GM12878 (cell line): Measurements from ENCODE around the gene FBXL16.

Source experiments
- ATF3 ChIP-seq: IDR thresholded peaks from 2 replicates; pipeline ENCODE4 v1.6.1; 2011; ENCODE audit warnings: low read depth, mild to moderate bottlenecking, low read length, moderate library complexity, borderline replicate concordance; ENCODE audit errors: extremely low read depth
- CEBPB ChIP-seq, 2 experiments: fragments of 150-350 bp in 1 of 2; IDR thresholded peaks; 2 replicates each; pipeline ENCODE4 v1.6.1; 2012 to 2014; ENCODE audit warnings: low read depth in 2 of 2, low read length in 2 of 2, borderline replicate concordance in 1 of 2, inconsistent platforms in 1 of 2
- EZH2 ChIP-seq: IDR thresholded peaks from 2 replicates; pipeline ENCODE4 v1.6.1; 2012; ENCODE audit warnings: low read depth, mild to moderate bottlenecking, control low read depth, inconsistent platforms, low read length, borderline replicate concordance; ENCODE audit not compliant: control insufficient read depth
- JUND ChIP-seq: IDR thresholded peaks from 2 replicates; pipeline ENCODE4 v1.6.1; 2012; ENCODE audit warnings: low read depth, mild to moderate bottlenecking, low read length, improper control_type of control experiment, moderate library complexity
- POLR2A ChIP-seq: IDR thresholded peaks from 2 replicates; pipeline ENCODE4 v1.6.1; 2011; ENCODE audit warnings: low read depth, mild to moderate bottlenecking, low read length
- SIN3A ChIP-seq: IDR thresholded peaks from 2 replicates; pipeline ENCODE4 v1.6.1; 2012; ENCODE audit warnings: low read depth, low read length, improper control_type of control experiment
- YY1 ChIP-seq: IDR thresholded peaks from 2 replicates; pipeline ENCODE4 v1.6.1; 2011; ENCODE audit warnings: low read depth, mild to moderate bottlenecking, low read length
- ZBTB33 ChIP-seq: fragments of 450-650 bp; IDR thresholded peaks from 2 replicates; pipeline ENCODE4 v1.6.1; 2017; ENCODE audit warnings: mild to moderate bottlenecking
- TF ChIP-seq, protein P1 (sequence below): fragments of 450-650 bp; formaldehyde crosslinking; IDR thresholded peaks from 2 replicates; pipeline ENCODE4 v1.5.0; 2022; ENCODE audit warnings: mild to moderate bottlenecking, missing genetic modification characterization
- TF ChIP-seq, protein P2 (sequence below), 3 experiments: IDR thresholded peaks in 2 of 3; conservative IDR thresholded peaks in 1 of 3; 2 replicates each; pipeline ENCODE4 v1.5.1; 2011; ENCODE audit warnings: low read depth in 3 of 3, low read length in 3 of 3, mild to moderate bottlenecking in 3 of 3, control low read depth in 2 of 3, moderate library complexity in 2 of 3, inconsistent platforms in 1 of 3, mixed read lengths in 1 of 3; ENCODE audit not compliant: control insufficient read depth in 2 of 3, insufficient read depth in 1 of 3; ENCODE audit errors: extremely low read depth in 1 of 3

GRCh38 chr16:725463-726187 lies 20.0 kb upstream of the FBXL16 start:
- TF ChIP-seq YY1: no peak
- no peak for TF ChIP-seq ATF3
- TF ChIP-seq, protein P1, sequence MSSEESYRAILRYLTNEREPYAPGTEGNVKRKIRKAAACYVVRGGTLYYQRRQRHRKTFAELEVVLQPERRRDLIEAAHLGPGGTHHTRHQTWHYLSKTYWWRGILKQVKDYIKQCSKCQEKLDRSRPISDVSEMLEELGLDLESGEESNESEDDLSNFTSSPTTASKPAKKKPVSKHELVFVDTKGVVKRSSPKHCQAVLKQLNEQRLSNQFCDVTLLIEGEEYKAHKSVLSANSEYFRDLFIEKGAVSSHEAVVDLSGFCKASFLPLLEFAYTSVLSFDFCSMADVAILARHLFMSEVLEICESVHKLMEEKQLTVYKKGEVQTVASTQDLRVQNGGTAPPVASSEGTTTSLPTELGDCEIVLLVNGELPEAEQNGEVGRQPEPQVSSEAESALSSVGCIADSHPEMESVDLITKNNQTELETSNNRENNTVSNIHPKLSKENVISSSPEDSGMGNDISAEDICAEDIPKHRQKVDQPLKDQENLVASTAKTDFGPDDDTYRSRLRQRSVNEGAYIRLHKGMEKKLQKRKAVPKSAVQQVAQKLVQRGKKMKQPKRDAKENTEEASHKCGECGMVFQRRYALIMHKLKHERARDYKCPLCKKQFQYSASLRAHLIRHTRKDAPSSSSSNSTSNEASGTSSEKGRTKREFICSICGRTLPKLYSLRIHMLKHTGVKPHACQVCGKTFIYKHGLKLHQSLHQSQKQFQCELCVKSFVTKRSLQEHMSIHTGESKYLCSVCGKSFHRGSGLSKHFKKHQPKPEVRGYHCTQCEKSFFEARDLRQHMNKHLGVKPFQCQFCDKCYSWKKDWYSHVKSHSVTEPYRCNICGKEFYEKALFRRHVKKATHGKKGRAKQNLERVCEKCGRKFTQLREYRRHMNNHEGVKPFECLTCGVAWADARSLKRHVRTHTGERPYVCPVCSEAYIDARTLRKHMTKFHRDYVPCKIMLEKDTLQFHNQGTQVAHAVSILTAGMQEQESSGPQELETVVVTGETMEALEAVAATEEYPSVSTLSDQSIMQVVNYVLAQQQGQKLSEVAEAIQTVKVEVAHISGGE (CRISPR knock-in tag): no peak
- TF ChIP-seq, protein P2, sequence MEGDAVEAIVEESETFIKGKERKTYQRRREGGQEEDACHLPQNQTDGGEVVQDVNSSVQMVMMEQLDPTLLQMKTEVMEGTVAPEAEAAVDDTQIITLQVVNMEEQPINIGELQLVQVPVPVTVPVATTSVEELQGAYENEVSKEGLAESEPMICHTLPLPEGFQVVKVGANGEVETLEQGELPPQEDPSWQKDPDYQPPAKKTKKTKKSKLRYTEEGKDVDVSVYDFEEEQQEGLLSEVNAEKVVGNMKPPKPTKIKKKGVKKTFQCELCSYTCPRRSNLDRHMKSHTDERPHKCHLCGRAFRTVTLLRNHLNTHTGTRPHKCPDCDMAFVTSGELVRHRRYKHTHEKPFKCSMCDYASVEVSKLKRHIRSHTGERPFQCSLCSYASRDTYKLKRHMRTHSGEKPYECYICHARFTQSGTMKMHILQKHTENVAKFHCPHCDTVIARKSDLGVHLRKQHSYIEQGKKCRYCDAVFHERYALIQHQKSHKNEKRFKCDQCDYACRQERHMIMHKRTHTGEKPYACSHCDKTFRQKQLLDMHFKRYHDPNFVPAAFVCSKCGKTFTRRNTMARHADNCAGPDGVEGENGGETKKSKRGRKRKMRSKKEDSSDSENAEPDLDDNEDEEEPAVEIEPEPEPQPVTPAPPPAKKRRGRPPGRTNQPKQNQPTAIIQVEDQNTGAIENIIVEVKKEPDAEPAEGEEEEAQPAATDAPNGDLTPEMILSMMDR (IDR thresholded peaks at IDR 0.05 in 2 of 3, conservative IDR thresholded peaks at IDR 0.05 in 1 of 3; ENCODE audit: control insufficient read depth in 2 of 3, extremely low read depth in 1 of 3, insufficient read depth in 1 of 3, low read depth in 3 of 3, low read length in 3 of 3): no peak
- TF ChIP-seq CEBPB (IDR thresholded peaks at IDR 0.05; ENCODE audit: borderline replicate concordance in 1 of 2, low read depth in 2 of 2, low read length in 2 of 2): no peak
- no peak for TF ChIP-seq POLR2A
- TF ChIP-seq SIN3A: no peak
- no peak for TF ChIP-seq EZH2
- no peak for TF ChIP-seq ZBTB33
- no peak for TF ChIP-seq JUND
